ENCODE results near the gene NEB. TPM values are rescaled to one million over a fixed set of nuclear protein-coding genes. Genes with fewer than 3 reads are reported as not detected.

NEB gene
- total RNA-seq, 1 donor from 2014 or later, result under 0.01 TPM

GRCh38 chr2:151523850-151524249 is 210.4 kb downstream of the NEB start:
- no peak for DNase-seq (ENCODE audit: low read depth)
- no peak overlapping the region for H3K4me3 ChIP-seq (ENCODE audit: low read depth, low read length)
- no peak for TF ChIP-seq CTCF (conservative IDR thresholded peaks at IDR 0.05; ENCODE audit: low read depth, low read length)

GRCh38 chr2:151522556-151522955 is 211.7 kb downstream of the NEB start:
- no peak for TF ChIP-seq CTCF (conservative IDR thresholded peaks at IDR 0.05; ENCODE audit: low read depth, low read length)
- no peak overlapping the region for H3K4me3 ChIP-seq (ENCODE audit: low read depth, low read length)
- no peak for DNase-seq (ENCODE audit: low read depth)

- no peak for DNase-seq (ENCODE audit: low read depth)
- TF ChIP-seq CTCF (conservative IDR thresholded peaks at IDR 0.05; ENCODE audit: low read depth, low read length), result no peak
- no peak overlapping the region for H3K4me3 ChIP-seq (ENCODE audit: low read depth, low read length)
Measured at GRCh38 chr2:151520976-151521375, 213.3 kb downstream of the NEB start.

GRCh38 chr2:151518802-151519201 is 215.5 kb downstream of the NEB start:
- H3K4me3 ChIP-seq (ENCODE audit: low read depth, low read length), result no peak overlapping the region
- DNase-seq (ENCODE audit: low read depth), result peak; percentile 73
- no peak for TF ChIP-seq CTCF (conservative IDR thresholded peaks at IDR 0.05; ENCODE audit: low read depth, low read length)

GRCh38 chr2:151508519-151508918 is 225.8 kb downstream of the NEB start:
- H3K4me3 ChIP-seq (ENCODE audit: low read depth, low read length), result no peak overlapping the region
- TF ChIP-seq CTCF (conservative IDR thresholded peaks at IDR 0.05; ENCODE audit: low read depth, low read length), result no peak
- no peak for DNase-seq (ENCODE audit: low read depth)

GRCh38 chr2:151506170-151506569 is 228.1 kb downstream of the NEB start:
- no peak for DNase-seq (ENCODE audit: low read depth)
- H3K4me3 ChIP-seq (ENCODE audit: low read depth, low read length), result no peak overlapping the region
- TF ChIP-seq CTCF (conservative IDR thresholded peaks at IDR 0.05; ENCODE audit: low read depth, low read length), result no peak

- DNase-seq (ENCODE audit: low read depth), result no peak
- H3K4me3 ChIP-seq (ENCODE audit: low read depth, low read length), result no peak overlapping the region
- no peak for TF ChIP-seq CTCF (conservative IDR thresholded peaks at IDR 0.05; ENCODE audit: low read depth, low read length)
Measured at GRCh38 chr2:151498178-151498577, 236.1 kb downstream of the NEB start.
